WTC11 (cell line): ENCODE data around the gene CTTN. TPM values are rescaled to one million over a fixed set of nuclear protein-coding genes. Genes with fewer than 3 reads are reported as not detected.
A peak's percentile ranks its signal among the peaks of the same experiment; 100 is the strongest.

ENCODE experiments used
- ATAC-seq: fragments of 200-7000 bp; cut with Tn5 transposase; 2 replicates; pipeline ENCODE4 v1.10.0; 2021; ENCODE audit warnings: mild to moderate bottlenecking, moderate library complexity
- CTCF ChIA-PET: fragments of 300-600 bp; sonication (Branson Sonifier 250); formaldehyde crosslinking; loops from one replicate; lab custom pipeline; 2021; ENCODE audit warnings: antibody characterized with exemption; lab: Charles Lee
- POLR2A ChIA-PET: fragments of 350-600 bp; sonication (Branson Sonifier 250); formaldehyde crosslinking; loops from one replicate; lab custom pipeline; 2021; ENCODE audit warnings: antibody characterized with exemption; lab: Charles Lee
- DNase-seq: peaks from one replicate; pipeline ENCODE4 v3.0.0; 2021; ENCODE audit warnings: low spot score
- H3K27ac Mint-ChIP-seq: 2 replicates; pipeline ENCODE4 v1.8.0; 2021; ENCODE audit warnings: mixed read lengths
- H3K27me3 Mint-ChIP-seq: 2 replicates; pipeline ENCODE4 v1.8.0; 2021; ENCODE audit warnings: low read depth, mild to moderate bottlenecking, moderate library complexity, mixed read lengths
- H3K36me3 Mint-ChIP-seq: 2 replicates; pipeline ENCODE4 v1.8.0; 2021; ENCODE audit warnings: mixed read lengths
- H3K4me1 Mint-ChIP-seq: 2 replicates; pipeline ENCODE4 v1.8.0; 2022; ENCODE audit warnings: mixed read lengths
- H3K4me3 Mint-ChIP-seq: 2 replicates; pipeline ENCODE4 v1.8.0; 2021; ENCODE audit warnings: mild to moderate bottlenecking, moderate library complexity, mixed read lengths
- H3K9me3 Mint-ChIP-seq: 2 replicates; pipeline ENCODE4 v1.8.0; 2021; ENCODE audit warnings: mixed read lengths
- ATF6 ChIP-seq: sonication (generic); formaldehyde crosslinking; IDR thresholded peaks from 2 replicates; pipeline ENCODE4 v1.8.1; 2023; ENCODE audit warnings: mild to moderate bottlenecking, missing genetic modification reagents
- CDX4 ChIP-seq: fragments of 250-450 bp; sonication (Bioruptor Pico); IDR thresholded peaks from 2 replicates; pipeline ENCODE4 v1.9.0; 2021; ENCODE audit warnings: moderate library complexity, mild to moderate bottlenecking, inconsistent platforms, borderline replicate concordance
- FOXJ3 ChIP-seq: sonication (generic); formaldehyde crosslinking; IDR thresholded peaks from 2 replicates; pipeline ENCODE4 v1.9.0; 2021; ENCODE audit warnings: missing genetic modification reagents, mild to moderate bottlenecking, borderline replicate concordance
- FOXK1 ChIP-seq: sonication (generic); formaldehyde crosslinking; IDR thresholded peaks from 2 replicates; pipeline ENCODE4 v1.8.0; 2022; ENCODE audit warnings: mild to moderate bottlenecking, moderate library complexity, missing genetic modification reagents
- KAT7 ChIP-seq: sonication (generic); formaldehyde crosslinking; IDR thresholded peaks from 2 replicates; pipeline ENCODE4 v1.8.1; 2023; ENCODE audit warnings: missing genetic modification reagents, mild to moderate bottlenecking, borderline replicate concordance
- MXD4 ChIP-seq: fragments of 250-450 bp; sonication (Bioruptor Pico); IDR thresholded peaks from 2 replicates; pipeline ENCODE4 v1.8.0; 2021; ENCODE audit warnings: mild to moderate bottlenecking, moderate library complexity, borderline replicate concordance
- MYBL2 ChIP-seq: sonication (generic); formaldehyde crosslinking; IDR thresholded peaks from 2 replicates; pipeline ENCODE4 v1.8.1; 2023; ENCODE audit warnings: mild to moderate bottlenecking, moderate library complexity, missing genetic modification reagents
- NFATC4 ChIP-seq: fragments of 250-450 bp; sonication (Bioruptor Pico); IDR thresholded peaks from 2 replicates; pipeline ENCODE4 v1.9.0; 2021; ENCODE audit warnings: mild to moderate bottlenecking
- NR2C2 ChIP-seq: sonication (generic); formaldehyde crosslinking; IDR thresholded peaks from 2 replicates; pipeline ENCODE4 v1.8.0; 2022; ENCODE audit warnings: mild to moderate bottlenecking, missing genetic modification reagents
- NR3C1 ChIP-seq: sonication (generic); formaldehyde crosslinking; conservative IDR thresholded peaks from 2 replicates; pipeline ENCODE4 v1.8.1; 2023; ENCODE audit warnings: low read depth, mild to moderate bottlenecking, missing genetic modification reagents
- OVOL2 ChIP-seq: fragments of 250-450 bp; sonication (Bioruptor Pico); IDR thresholded peaks from 2 replicates; pipeline ENCODE4 v1.9.0; 2021; ENCODE audit warnings: mild to moderate bottlenecking, borderline replicate concordance
- SP1 ChIP-seq: sonication (generic); formaldehyde crosslinking; conservative IDR thresholded peaks from 2 replicates; pipeline ENCODE4 v1.8.1; 2022; ENCODE audit warnings: missing genetic modification reagents
- ZMAT4 ChIP-seq: fragments of 250-450 bp; sonication (Bioruptor Pico); IDR thresholded peaks from 2 replicates; pipeline ENCODE4 v1.9.0; 2021; ENCODE audit warnings: mild to moderate bottlenecking
- ZNF423 ChIP-seq: fragments of 250-450 bp; sonication (Bioruptor Pico); IDR thresholded peaks from 2 replicates; pipeline ENCODE4 v2.1.2; 2022; ENCODE audit warnings: mild to moderate bottlenecking, moderate library complexity
- total RNA-seq: library from RNA; stranded (reverse); gene quantifications from 3 replicates; pipeline ENCODE4 v1.2.3, GENCODE V29; 2021
- TF ChIP-seq, protein P1 (sequence below): sonication (generic); formaldehyde crosslinking; IDR thresholded peaks from 2 replicates; pipeline ENCODE4 v1.8.1; 2022; ENCODE audit warnings: low read depth, mild to moderate bottlenecking, moderate library complexity, missing genetic modification reagents, borderline replicate concordance
- TF ChIP-seq, protein P2 (sequence below): fragments of 250-450 bp; sonication (Bioruptor Pico); IDR thresholded peaks from 2 replicates; pipeline ENCODE4 v2.1.2; 2022; ENCODE audit warnings: mild to moderate bottlenecking, moderate library complexity
- TF ChIP-seq, protein P3 (sequence below): sonication (generic); formaldehyde crosslinking; IDR thresholded peaks from 2 replicates; pipeline ENCODE4 v1.8.1; 2022; ENCODE audit warnings: mild to moderate bottlenecking, moderate library complexity, missing genetic modification reagents
- TF ChIP-seq, protein P4 (sequence below): sonication (generic); formaldehyde crosslinking; IDR thresholded peaks from 2 replicates; pipeline ENCODE4 v1.8.0; 2023; ENCODE audit warnings: missing genetic modification reagents

CTTN gene
- total RNA-seq, 1 experiment from 2014 or later: 281 TPM

- TF ChIP-seq, protein P1, sequence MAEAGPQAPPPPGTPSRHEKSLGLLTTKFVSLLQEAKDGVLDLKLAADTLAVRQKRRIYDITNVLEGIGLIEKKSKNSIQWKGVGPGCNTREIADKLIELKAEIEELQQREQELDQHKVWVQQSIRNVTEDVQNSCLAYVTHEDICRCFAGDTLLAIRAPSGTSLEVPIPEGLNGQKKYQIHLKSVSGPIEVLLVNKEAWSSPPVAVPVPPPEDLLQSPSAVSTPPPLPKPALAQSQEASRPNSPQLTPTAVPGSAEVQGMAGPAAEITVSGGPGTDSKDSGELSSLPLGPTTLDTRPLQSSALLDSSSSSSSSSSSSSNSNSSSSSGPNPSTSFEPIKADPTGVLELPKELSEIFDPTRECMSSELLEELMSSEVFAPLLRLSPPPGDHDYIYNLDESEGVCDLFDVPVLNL (CRISPR knock-in tag): no peak
- no peak for TF ChIP-seq SP1
- no peak for TF ChIP-seq FOXJ3 (CRISPR knock-in tag)
- TF ChIP-seq, protein P2, sequence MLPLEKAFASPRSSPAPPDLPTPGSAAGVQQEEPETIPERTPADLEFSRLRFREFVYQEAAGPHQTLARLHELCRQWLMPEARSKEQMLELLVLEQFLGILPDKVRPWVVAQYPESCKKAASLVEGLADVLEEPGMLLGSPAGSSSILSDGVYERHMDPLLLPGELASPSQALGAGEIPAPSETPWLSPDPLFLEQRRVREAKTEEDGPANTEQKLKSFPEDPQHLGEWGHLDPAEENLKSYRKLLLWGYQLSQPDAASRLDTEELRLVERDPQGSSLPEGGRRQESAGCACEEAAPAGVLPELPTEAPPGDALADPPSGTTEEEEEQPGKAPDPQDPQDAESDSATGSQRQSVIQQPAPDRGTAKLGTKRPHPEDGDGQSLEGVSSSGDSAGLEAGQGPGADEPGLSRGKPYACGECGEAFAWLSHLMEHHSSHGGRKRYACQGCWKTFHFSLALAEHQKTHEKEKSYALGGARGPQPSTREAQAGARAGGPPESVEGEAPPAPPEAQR: no peak
- TF ChIP-seq FOXK1 (CRISPR knock-in tag): no peak
- TF ChIP-seq MYBL2: no peak
- no peak for TF ChIP-seq OVOL2 (CRISPR knock-in tag)
- no peak for TF ChIP-seq NR2C2 (CRISPR knock-in tag)
Measured at GRCh38 chr11:70358753-70359152, 39.6 kb upstream of the CTTN start (continued).

DNA sequence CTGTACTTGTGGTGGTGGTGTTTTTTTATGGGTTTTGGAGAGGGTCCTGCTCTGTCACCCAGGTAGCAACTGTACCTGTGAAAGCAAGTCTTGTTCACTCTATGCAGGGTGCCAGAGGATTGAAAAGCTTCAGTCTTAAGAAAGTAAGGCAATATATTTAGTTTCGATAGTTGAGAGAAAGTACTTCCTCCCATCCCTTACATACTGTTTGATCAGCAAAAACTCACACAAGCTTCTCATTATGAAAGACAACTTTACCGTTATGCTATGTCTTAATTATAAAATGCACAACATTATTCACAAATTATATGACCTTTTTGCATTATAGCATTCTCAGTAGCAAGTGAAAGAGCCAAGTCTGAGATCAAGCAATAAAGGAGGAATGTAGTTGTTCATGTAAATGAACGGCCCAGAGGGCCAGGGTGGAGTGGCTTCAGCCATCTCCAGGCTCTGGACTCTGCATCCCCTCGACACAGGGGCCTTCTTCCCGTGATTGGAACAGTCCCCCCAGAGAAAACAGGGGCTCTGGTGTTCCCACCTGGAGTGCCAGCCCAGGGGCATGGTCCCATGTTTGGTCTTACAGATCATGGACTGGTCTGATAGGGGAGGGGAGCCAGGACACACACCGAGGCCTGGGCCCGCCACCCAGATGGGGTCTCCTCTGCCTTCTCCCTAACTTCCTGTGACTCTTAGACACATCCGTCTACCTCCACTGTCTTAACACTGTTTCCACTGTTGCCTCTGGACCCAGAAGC, 38.7 kb upstream of the CTTN start:
- Mint-ChIP-seq H3K27ac (peak overlapping the region; percentile 19; the same call in 1 of the 2 replicates), H3K4me1 (no peaks in the 10 kb centered on the region), H3K4me3 (no peak overlapping the region), H3K36me3 (peaks cover 86% of the 10 kb centered on the region), H3K9me3 (no peaks in the 10 kb centered on the region), H3K27me3 (no peaks in the 10 kb centered on the region)
- POLR2A ChIA-PET: no interaction called here
- DNase-seq: no peak
- ATAC-seq: no peak
- CTCF ChIA-PET: no interaction called here
- TF ChIP-seq NR3C1 (CRISPR knock-in tag): no peak
- TF ChIP-seq, protein P3, sequence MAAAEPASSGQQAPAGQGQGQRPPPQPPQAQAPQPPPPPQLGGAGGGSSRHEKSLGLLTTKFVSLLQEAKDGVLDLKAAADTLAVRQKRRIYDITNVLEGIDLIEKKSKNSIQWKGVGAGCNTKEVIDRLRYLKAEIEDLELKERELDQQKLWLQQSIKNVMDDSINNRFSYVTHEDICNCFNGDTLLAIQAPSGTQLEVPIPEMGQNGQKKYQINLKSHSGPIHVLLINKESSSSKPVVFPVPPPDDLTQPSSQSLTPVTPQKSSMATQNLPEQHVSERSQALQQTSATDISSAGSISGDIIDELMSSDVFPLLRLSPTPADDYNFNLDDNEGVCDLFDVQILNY: no peak
- TF ChIP-seq, protein P2: no peak
- TF ChIP-seq, protein P4, sequence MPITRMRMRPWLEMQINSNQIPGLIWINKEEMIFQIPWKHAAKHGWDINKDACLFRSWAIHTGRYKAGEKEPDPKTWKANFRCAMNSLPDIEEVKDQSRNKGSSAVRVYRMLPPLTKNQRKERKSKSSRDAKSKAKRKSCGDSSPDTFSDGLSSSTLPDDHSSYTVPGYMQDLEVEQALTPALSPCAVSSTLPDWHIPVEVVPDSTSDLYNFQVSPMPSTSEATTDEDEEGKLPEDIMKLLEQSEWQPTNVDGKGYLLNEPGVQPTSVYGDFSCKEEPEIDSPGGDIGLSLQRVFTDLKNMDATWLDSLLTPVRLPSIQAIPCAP: no peak
- no peak for TF ChIP-seq MYBL2
- no peak for TF ChIP-seq ZMAT4
- TF ChIP-seq ZNF423 (CRISPR knock-in tag): no peak
- no peak for TF ChIP-seq KAT7 (CRISPR knock-in tag)
- no peak for TF ChIP-seq MXD4 (CRISPR knock-in tag)
- TF ChIP-seq NFATC4: no peak
- no peak for TF ChIP-seq ATF6
- no peak for TF ChIP-seq CDX4 (CRISPR knock-in tag)
